K562 treated with DMSO at 1 percent for 4 hours (cell line): ENCODE data around the gene ZNF280A. TPM values are rescaled to one million over a fixed set of nuclear protein-coding genes. Genes with fewer than 3 reads are reported as not detected.

Source experiments
- total RNA-seq: library from RNA; unstranded; fragments of 300-600 nt; gene quantifications from 2 replicates; pipeline ENCODE4 v1.2.3, GENCODE V29; 2022; ENCODE audit not compliant: insufficient read depth

ZNF280A gene
- 24.6 and 33.0 TPM in 2 replicates for total RNA-seq

GRCh38 chr22:22520020-22520656 lies at the start of gene ZNF280A:
TSS of gene ZNF280A (minus strand) at chr22:22520270. CDS start at chr22:22515630, 4,640 bp downstream.

GRCh38 chr22:22558972-22559603 lies 39.0 kb upstream of the ZNF280A start, which contains the start of gene PRAME:
TSS of gene PRAME (minus strand) at chr22:22559265. CDS start at chr22:22556832, 2,433 bp downstream.

DNA sequence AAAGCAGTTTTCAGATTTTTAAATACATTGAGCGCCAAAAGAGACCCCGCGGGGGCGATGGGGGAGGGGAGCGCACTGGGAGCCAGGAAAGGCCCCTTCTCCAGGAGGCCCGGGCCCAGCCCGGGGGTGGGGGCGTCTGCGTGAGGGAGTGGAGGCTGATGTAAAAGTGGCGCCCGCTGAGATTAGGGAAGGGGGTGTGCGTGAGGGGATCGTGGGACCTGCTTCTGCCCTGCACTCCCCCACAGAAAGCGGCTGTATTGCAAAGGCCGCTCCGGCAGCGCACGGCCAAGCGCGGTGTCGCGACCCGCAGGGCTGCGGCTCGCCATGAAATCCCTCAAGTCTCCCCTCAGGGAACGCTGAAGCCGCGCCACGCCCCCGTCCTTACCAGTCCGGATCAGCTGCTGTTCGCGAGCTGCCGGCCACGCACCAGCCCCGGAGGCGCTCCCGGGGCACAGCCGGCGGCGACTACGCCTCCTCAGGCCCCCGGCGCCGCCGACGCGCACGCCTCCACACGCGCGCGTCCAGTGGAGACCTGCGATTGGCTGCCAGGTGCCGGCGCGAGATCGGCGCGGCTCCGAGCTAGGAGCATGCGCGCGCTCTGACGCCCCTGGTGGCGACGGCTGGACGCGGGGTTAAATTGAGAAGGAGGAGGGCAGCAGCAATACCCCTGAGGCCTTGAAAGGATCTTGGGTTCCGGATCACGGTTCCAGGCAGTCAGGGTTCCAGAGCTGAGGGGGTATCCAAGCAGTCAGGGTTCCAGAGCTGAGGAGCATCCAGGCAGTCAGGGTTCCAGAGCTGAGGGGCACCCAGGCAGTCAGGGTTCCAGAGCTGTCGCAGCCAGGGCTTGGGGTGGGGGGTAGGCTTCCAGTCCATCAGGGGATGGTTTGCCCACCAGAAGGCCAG lies 11.5 kb downstream of the ZNF280A start, which contains the start of gene ZNF280B:
Gene ZNF280B, minus strand, starts transcription at position 469 of the 903 bp plus-strand sequence. CDS start 19,344 bp downstream, outside the sequence.

Other genes with a start within 250 kb of the ZNF280A start
- gene ZNF280B, start 11.5 kb downstream of the ZNF280A start, total RNA-seq = 12.2 and 14.8 TPM in 2 replicates
- gene PRAME, start 39.0 kb upstream of the ZNF280A start, total RNA-seq = 1,261 and 1,621 TPM in 2 replicates
- gene GGTLC2, start 124.3 kb upstream of the ZNF280A start, total RNA-seq = not detected in 2 replicates